ENCODE results near the gene GRK4. TPM values are rescaled to one million over a fixed set of nuclear protein-coding genes. Genes with fewer than 3 reads are reported as not detected.
A peak's percentile ranks its signal among the peaks of the same experiment; 100 is the strongest.

Gene GRK4
- polyA plus RNA-seq, 1 of the 3 experiments (the other 2 are of a cell fraction): 2.7 TPM

DNA sequence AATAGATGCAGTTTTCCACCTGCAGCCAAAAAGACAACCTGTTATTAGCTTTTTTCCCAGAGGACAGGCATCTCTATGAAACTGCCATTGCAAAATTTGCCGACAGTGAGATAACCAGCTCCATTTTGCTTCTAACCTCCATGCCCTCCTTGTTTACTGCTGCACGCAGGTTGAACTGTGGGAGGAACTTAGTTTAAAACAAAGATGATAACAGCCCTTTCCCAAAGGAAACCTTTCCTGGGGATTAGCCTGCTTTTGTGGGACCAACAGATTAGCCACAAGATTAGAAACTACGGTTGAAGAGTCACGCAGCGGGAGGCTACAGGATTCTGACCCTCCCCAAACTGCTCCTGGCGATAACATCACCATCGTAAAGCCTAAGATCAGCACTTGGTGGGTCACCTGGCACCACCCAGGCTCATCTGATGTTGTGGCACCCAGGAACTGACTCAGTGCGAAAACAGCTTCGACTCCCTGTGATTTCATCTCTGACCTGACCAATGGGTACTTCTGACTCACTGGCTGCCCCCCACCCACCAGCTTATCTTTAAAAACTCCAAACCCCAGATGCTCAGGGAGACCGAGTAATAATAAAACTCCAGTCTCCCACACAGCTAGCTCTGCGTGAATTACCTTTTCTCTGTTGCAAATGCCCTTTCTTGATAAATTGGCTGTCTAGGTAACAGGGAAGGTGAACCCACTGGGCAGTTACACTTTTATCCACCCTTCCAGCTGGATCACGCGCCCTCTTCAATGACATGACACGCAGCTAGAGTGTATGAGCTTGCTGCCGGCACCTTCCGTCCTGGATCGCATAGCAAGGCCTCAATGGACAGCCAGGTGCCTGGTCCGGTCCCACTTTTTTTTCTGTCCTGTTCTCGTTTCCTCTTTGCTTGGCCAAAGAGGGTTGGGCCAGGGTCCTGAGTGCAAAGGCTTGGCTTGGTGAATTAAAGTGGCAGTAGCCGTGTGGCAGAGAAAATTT lies 27.3 kb upstream of the GRK4 start:
- Histone ChIP-seq H3K27me3 (ENCODE audit: insufficient read depth) (no peaks in the 10 kb centered on the region), H4K20me1 (ENCODE audit: insufficient read depth) (0 out of 2 replicates have a peak, but pooled peaks cover 19% of the 10 kb centered on the region), H3K36me3 (replicated peaks in 1 of 2; ENCODE audit: control insufficient read depth in 1 of 2, insufficient read depth in 2 of 2, low read length in 1 of 2) (peaks cover 27 to 52% of the 10 kb centered on the region in 2 experiments), H3K27ac (ENCODE audit: low read depth in 2 of 2, low read length in 1 of 2) (peak overlapping the region; percentile 74 to 85), H3K4me1 (ENCODE audit: control insufficient read depth in 1 of 2, insufficient read depth in 2 of 2, low read depth in 1 of 2, low read length in 1 of 2) (peaks cover 20 to 43% of the 10 kb centered on the region in 2 experiments), H3K9ac (peak overlapping the region; percentile 94), H3F3A (replicated peaks; ENCODE audit: insufficient read depth) (peaks cover 18% of the 10 kb centered on the region), H3K9me2 (no peaks in the 10 kb centered on the region), H3K4me2 (peak overlapping the region; percentile 99), H3K79me2 (ENCODE audit: insufficient read depth) (peaks cover 48% of the 10 kb centered on the region), H3K9me3 (no peaks in the 10 kb centered on the region), H2AFZ (ENCODE audit: low read depth) (no peak overlapping the region), H3K4me3 (ENCODE audit: low read depth in 2 of 2, low read length in 1 of 2) (peak overlapping the region; percentile 98 to 99)
- 80% methylated on average over 14 of the region's 20 CpGs for WGBS (ENCODE audit: low lambda C conversion rate)
- ChIA-PET POLR2A (interaction anchor here (0.8 to 1.6 kb wide), 6 partner anchors 11 to 206 kb away, joined by 3 to 4 read pairs (median 3); partner anchors contain the start of gene TNIP2), CTCF (interaction anchor here (0.7 to 2.6 kb wide), 8 partner anchors 12 to 180 kb away, joined by 3 to 19 read pairs (median 4); partner anchors contain the start of genes ADD1, GRK4 and NOP14)
- no peak for DNase-seq
- TF ChIP-seq FOSL2 (IDR thresholded peaks at IDR 0.05; ENCODE audit: borderline replicate concordance, low read depth): 0 out of 2 replicates have a peak, but pooled peaks have one; percentile 2
- no peak for TF ChIP-seq RAD21 (IDR thresholded peaks at IDR 0.05; ENCODE audit: low read length)
- TF ChIP-seq TAF1 (IDR thresholded peaks at IDR 0.05; ENCODE audit: borderline replicate concordance, low read depth, low read length): no peak

DNA sequence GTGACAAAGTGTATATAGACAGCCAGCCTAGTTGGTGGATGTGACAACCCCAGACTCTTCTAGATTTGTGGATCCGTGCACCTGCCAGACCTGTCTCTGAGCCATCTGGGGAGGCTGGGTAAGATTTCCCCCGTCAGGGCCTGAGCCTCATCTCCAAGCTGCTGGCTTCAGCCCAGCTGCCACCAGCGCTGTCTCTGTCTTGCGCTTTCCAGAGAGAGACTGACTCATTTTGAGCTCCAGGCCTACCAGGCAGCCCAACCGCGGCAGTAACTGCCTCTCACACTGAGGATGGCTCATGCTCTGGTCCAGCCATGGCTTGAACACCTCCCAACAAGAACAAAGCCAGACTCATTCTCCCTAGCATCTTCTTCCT lies 26.6 kb upstream of the GRK4 start:
- peak overlapping the region; percentile 30 to 56 for H3K27ac ChIP-seq (ENCODE audit: low read depth in 2 of 2, low read length in 1 of 2)
- CTCF ChIA-PET: interaction anchor here (2.6 kb wide), 1 partner anchor 19 kb away, joined by 19 read pairs; no protein-coding TSS in a partner anchor

More for the DNA sequence above, 26.6 kb upstream of the GRK4 start:
- peaks cover 30 to 52% of the 10 kb centered on the region in 2 experiments for H3K36me3 ChIP-seq (replicated peaks in 1 of 2; ENCODE audit: control insufficient read depth in 1 of 2, insufficient read depth in 2 of 2, low read length in 1 of 2)
- H3K4me3 ChIP-seq (ENCODE audit: low read depth in 2 of 2, low read length in 1 of 2): 0 out of 4 replicates have a peak overlapping the region, but pooled peaks of 1 of the 2 experiments have one; percentile 9
- H2AFZ ChIP-seq (ENCODE audit: low read depth): no peak overlapping the region
- no peak overlapping the region for H3K9ac ChIP-seq
- H3K79me2 ChIP-seq (ENCODE audit: insufficient read depth): peaks cover 48% of the 10 kb centered on the region
- no peaks in the 10 kb centered on the region for H3K9me3 ChIP-seq
- WGBS (ENCODE audit: low lambda C conversion rate): 52% methylated on average over 6 of the region's 6 CpGs
- POLR2A ChIA-PET: interaction anchor here (0.7 to 1.4 kb wide), 3 partner anchors 9 to 207 kb away, joined by 3 to 4 read pairs (median 3); no protein-coding TSS in a partner anchor
- TF ChIP-seq GATA2 (CRISPR knock-in tag; IDR thresholded peaks at IDR 0.05) (no peak), RXRA (IDR thresholded peaks at IDR 0.05; ENCODE audit: borderline replicate concordance, low read depth) (no peak), RCOR1 (IDR thresholded peaks at IDR 0.05; ENCODE audit: low read length) (no peak), FOXM1 (IDR thresholded peaks at IDR 0.05; ENCODE audit: low read depth) (no peak), GABPA (IDR thresholded peaks at IDR 0.05; ENCODE audit: low read depth) (no peak), RAD21 (IDR thresholded peaks at IDR 0.05; ENCODE audit: low read length) (no peak), CHD2 (IDR thresholded peaks at IDR 0.05; ENCODE audit: low read length, partially characterized antibody) (no peak), SMC3 (IDR thresholded peaks at IDR 0.05; ENCODE audit: low read depth, low read length) (no peak), NFIC (IDR thresholded peaks at IDR 0.05; ENCODE audit: borderline replicate concordance) (no peak), YY1 (IDR thresholded peaks at IDR 0.05; ENCODE audit: low read depth) (no peak), POLR2AphosphoS5 (IDR thresholded peaks at IDR 0.05; ENCODE audit: low read depth, low read length) (no peak; the same call in 1 of the 2 replicates)
- TF ChIP-seq, protein P1, sequence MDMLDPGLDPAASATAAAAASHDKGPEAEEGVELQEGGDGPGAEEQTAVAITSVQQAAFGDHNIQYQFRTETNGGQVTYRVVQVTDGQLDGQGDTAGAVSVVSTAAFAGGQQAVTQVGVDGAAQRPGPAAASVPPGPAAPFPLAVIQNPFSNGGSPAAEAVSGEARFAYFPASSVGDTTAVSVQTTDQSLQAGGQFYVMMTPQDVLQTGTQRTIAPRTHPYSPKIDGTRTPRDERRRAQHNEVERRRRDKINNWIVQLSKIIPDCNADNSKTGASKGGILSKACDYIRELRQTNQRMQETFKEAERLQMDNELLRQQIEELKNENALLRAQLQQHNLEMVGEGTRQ (IDR thresholded peaks at IDR 0.05; ENCODE audit: borderline replicate concordance, low read depth, low read length): no peak
- TF ChIP-seq, protein P2, sequence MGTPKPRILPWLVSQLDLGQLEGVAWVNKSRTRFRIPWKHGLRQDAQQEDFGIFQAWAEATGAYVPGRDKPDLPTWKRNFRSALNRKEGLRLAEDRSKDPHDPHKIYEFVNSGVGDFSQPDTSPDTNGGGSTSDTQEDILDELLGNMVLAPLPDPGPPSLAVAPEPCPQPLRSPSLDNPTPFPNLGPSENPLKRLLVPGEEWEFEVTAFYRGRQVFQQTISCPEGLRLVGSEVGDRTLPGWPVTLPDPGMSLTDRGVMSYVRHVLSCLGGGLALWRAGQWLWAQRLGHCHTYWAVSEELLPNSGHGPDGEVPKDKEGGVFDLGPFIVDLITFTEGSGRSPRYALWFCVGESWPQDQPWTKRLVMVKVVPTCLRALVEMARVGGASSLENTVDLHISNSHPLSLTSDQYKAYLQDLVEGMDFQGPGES (IDR thresholded peaks at IDR 0.05; ENCODE audit: low read depth, low read length): no peak
- TF ChIP-seq, protein P3, sequence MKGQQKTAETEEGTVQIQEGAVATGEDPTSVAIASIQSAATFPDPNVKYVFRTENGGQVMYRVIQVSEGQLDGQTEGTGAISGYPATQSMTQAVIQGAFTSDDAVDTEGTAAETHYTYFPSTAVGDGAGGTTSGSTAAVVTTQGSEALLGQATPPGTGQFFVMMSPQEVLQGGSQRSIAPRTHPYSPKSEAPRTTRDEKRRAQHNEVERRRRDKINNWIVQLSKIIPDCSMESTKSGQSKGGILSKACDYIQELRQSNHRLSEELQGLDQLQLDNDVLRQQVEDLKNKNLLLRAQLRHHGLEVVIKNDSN (IDR thresholded peaks at IDR 0.05; ENCODE audit: borderline replicate concordance, low read depth): no peak
- TF ChIP-seq, protein P4, sequence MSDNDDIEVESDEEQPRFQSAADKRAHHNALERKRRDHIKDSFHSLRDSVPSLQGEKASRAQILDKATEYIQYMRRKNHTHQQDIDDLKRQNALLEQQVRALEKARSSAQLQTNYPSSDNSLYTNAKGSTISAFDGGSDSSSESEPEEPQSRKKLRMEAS (IDR thresholded peaks at IDR 0.05; ENCODE audit: low read depth): no peak
- no peak for DNase-seq
- H3K9me2 ChIP-seq: no peaks in the 10 kb centered on the region
- H3K4me2 ChIP-seq: peak overlapping the region; percentile 99
- H3K27me3 ChIP-seq (ENCODE audit: insufficient read depth): no peaks in the 10 kb centered on the region
- peaks cover 16% of the 10 kb centered on the region for H3F3A ChIP-seq (replicated peaks; ENCODE audit: insufficient read depth)
- H4K20me1 ChIP-seq (ENCODE audit: insufficient read depth): 0 out of 2 replicates have a peak, but pooled peaks cover 19% of the 10 kb centered on the region
- peaks cover 20 to 43% of the 10 kb centered on the region in 2 experiments for H3K4me1 ChIP-seq (ENCODE audit: control insufficient read depth in 1 of 2, insufficient read depth in 2 of 2, low read depth in 1 of 2, low read length in 1 of 2)
